C4-2B (cell line): ENCODE results near the gene CLN5.

Experiments
- CTCF ChIP-seq: fragments of 450-650 bp; conservative IDR thresholded peaks from 2 replicates; pipeline ENCODE4 v1.5.1; 2017; ENCODE audit warnings: mild to moderate bottlenecking
- ZFX ChIP-seq: fragments of 450-650 bp; IDR thresholded peaks from 2 replicates; pipeline ENCODE4 v1.6.1; 2017

- TF ChIP-seq CTCF, result no peak
- TF ChIP-seq ZFX, result no peak
These were observed 56.8 kb downstream of the CLN5 start for GRCh38 chr13:77048681-77049080.
